ENCODE results near the gene KCNK7. TPM values are rescaled to one million over a fixed set of nuclear protein-coding genes. Genes with fewer than 3 reads are reported as not detected.

KCNK7 gene
- total RNA-seq, 1 experiment from 2014 or later, result 0.61 TPM

DNA sequence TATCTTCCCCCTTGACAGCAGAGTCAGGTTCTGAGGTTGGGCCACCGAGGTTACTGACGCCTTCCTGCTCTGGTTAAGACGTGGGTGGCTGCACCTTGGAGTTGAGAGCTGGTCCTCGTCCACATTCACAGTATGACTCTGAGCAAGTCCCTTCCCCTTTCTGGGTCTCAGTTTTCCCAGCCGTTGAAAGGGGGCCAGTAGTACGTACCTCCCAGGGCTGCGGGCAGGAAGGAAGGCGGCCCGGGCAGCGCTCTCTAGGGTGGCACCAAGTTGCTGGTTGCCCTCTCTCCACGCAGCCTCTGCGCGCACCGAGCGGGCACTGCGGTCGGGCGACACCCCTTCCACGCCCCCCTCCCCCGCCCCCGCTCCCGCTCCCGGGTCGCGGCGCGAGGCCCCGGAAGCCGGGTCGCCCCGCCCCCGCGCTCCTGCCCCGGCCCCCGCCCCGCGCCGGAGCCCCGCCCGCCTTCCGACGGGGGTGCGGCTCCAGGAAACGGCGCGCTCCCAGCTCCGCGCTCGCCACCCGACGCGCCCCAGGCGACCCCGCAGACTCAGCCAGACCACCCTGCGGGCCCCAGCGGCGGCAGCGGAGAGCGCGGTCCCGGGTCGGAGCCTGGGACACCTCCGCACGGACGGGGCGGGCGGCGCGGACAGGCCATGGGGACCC lies 19.9 kb downstream of the KCNK7 start, which contains the start of gene EHBP1L1:
Gene EHBP1L1, plus strand, starts transcription at position 486 of the 664 bp plus-strand sequence. CDS start 250 bp downstream, outside the sequence.
- RAD21 ChIA-PET (ENCODE audit: low non-redundant PET in 1 of 2, low total read pairs in 2 of 2, uncharacterized antibody in 2 of 2, unreplicated experiment in 2 of 2), result interaction anchor here in 1 of 2 experiments (1.0 kb wide), 1 partner anchor 36 kb away, joined by 3 read pairs; no protein-coding TSS in a partner anchor
- Histone ChIP-seq H3K4me2 (ENCODE audit: low read length) (peak within 1 kb of the TSS; percentile 78), H4K20me1 (ENCODE audit: insufficient read depth) (no peaks in the 10 kb centered on the region), H3K27me3 (ENCODE audit: insufficient read depth, low read length) (no peaks in the 10 kb centered on the region), H3K79me2 (ENCODE audit: insufficient read depth, low read length) (peaks cover 43% of the 10 kb centered on the region), H3K36me3 (ENCODE audit: control insufficient read depth in 1 of 2, insufficient read depth in 2 of 2, low read length in 2 of 2) (peaks cover 2 to 4% of the 10 kb centered on the region in 2 experiments; a peak in 2 of 4 replicates), H3K9me2 (ENCODE audit: insufficient read depth) (no peaks in the 10 kb centered on the region), H2AFZ (ENCODE audit: low read depth, low read length, poor library complexity, severe bottlenecking) (no peak within 1 kb of the TSS), H3K4me3 (replicated peaks in 1 of 2; ENCODE audit: low read depth in 1 of 2, low read length in 2 of 2) (peak within 1 kb of the TSS; percentile 74 to 78), H3K9ac (ENCODE audit: low read length) (peak within 1 kb of the TSS; percentile 86), H3K9me3 (ENCODE audit: control insufficient read depth in 1 of 2, insufficient read depth in 1 of 2, low read depth in 1 of 2, low read length in 2 of 2) (no peaks in the 10 kb centered on the region), H3K27ac (ENCODE audit: low read depth, low read length) (peak within 1 kb of the TSS; percentile 97), H3K4me1 (ENCODE audit: control insufficient read depth in 1 of 2, insufficient read depth in 2 of 2, low read length in 2 of 2) (peaks cover 47 to 62% of the 10 kb centered on the region in 2 experiments)
- no peak for DNase-seq (ENCODE audit: low read depth, low spot score)
- CTCF ChIA-PET, result interaction anchor here (1.1 to 2.0 kb wide), 4 partner anchors 16 to 39 kb away, joined by 4 to 11 read pairs (median 6); no protein-coding TSS in a partner anchor
- peak; percentile 29 for TF ChIP-seq POLR2A (IDR thresholded peaks at IDR 0.05; ENCODE audit: borderline replicate concordance, extremely low read depth, insufficient read depth, insufficient read length)
- no peak for TF ChIP-seq SIN3A (IDR thresholded peaks at IDR 0.05; ENCODE audit: low read depth)
- TF ChIP-seq ZNF274 (IDR thresholded peaks at IDR 0.05; ENCODE audit: low read depth, low read length), result no peak
- TF ChIP-seq POLR2AphosphoS5 (IDR thresholded peaks at IDR 0.05; ENCODE audit: low read depth, low read length), result 0 out of 2 replicates have a peak, but pooled peaks have one; percentile 49
- TF ChIP-seq SRF (IDR thresholded peaks at IDR 0.05; ENCODE audit: low read depth), result no peak
- ATAC-seq, result peak; percentile 33
- POLR2A ChIA-PET, result interaction anchor here (0.7 to 1.5 kb wide), 6 partner anchors 12 to 76 kb away, joined by 3 to 5 read pairs (median 3); partner anchors contain the start of genes PCNX3 and SCYL1
- intact Hi-C loops (cut with micrococcal nuclease), result loop anchor here (2.0 kb wide), 1 partner anchor 39 kb away; the partner anchor contains the start of genes MAP3K11 and PCNX3
- BruUV-seq (replicated peaks), result no TSS peak

GRCh38 chr11:65574811-65575567 lies 20.6 kb downstream of the KCNK7 start:
- no peaks in the 10 kb centered on the region for H3K9me2 ChIP-seq (ENCODE audit: insufficient read depth)
- RAD21 ChIA-PET (ENCODE audit: low non-redundant PET in 1 of 2, low total read pairs in 2 of 2, uncharacterized antibody in 2 of 2, unreplicated experiment in 2 of 2), result interaction anchor here in 1 of 2 experiments (1.0 kb wide), 1 partner anchor 35 kb away, joined by 3 read pairs; no protein-coding TSS in a partner anchor
- no peak for ATAC-seq
- no peak overlapping the region for H2AFZ ChIP-seq (ENCODE audit: low read depth, low read length, poor library complexity, severe bottlenecking)
- intact Hi-C loops (cut with micrococcal nuclease), result loop anchor here (5.0 kb wide), 1 partner anchor 193 kb away; the partner anchor contains the start of gene SLC25A45
- POLR2A ChIA-PET, result interaction anchor here (0.6 to 1.5 kb wide), 6 partner anchors 12 to 323 kb away, joined by 3 to 5 read pairs (median 3); partner anchors contain the start of genes PCNX3 and SCYL1
- H3K27ac ChIP-seq (ENCODE audit: low read depth, low read length), result peak overlapping the region; percentile 94
- peak overlapping the region; percentile 78 for H3K4me2 ChIP-seq (ENCODE audit: low read length)
- no peaks in the 10 kb centered on the region for H3K27me3 ChIP-seq (ENCODE audit: insufficient read depth, low read length)
- H3K9ac ChIP-seq (ENCODE audit: low read length), result peak overlapping the region; percentile 86
- no peak for DNase-seq (ENCODE audit: low read depth, low spot score)
- TF ChIP-seq POLR2AphosphoS5 (IDR thresholded peaks at IDR 0.05; ENCODE audit: low read depth, low read length) (peak; percentile 47), CBX3 (IDR thresholded peaks at IDR 0.05; ENCODE audit: low read depth) (no peak)
- H3K4me3 ChIP-seq (replicated peaks in 1 of 2; ENCODE audit: low read depth in 1 of 2, low read length in 2 of 2), result peak overlapping the region; percentile 74 to 78
- H3K36me3 ChIP-seq (ENCODE audit: control insufficient read depth in 1 of 2, insufficient read depth in 2 of 2, low read length in 2 of 2), result peaks cover 2 to 4% of the 10 kb centered on the region in 2 experiments; a peak in 2 of 4 replicates
- CTCF ChIA-PET, result interaction anchor here (1.1 to 1.5 kb wide), 3 partner anchors 17 to 40 kb away, joined by 4 to 11 read pairs (median 4); no protein-coding TSS in a partner anchor
- peaks cover 48% of the 10 kb centered on the region for H3K79me2 ChIP-seq (ENCODE audit: insufficient read depth, low read length)
- peaks cover 47 to 62% of the 10 kb centered on the region in 2 experiments for H3K4me1 ChIP-seq (ENCODE audit: control insufficient read depth in 1 of 2, insufficient read depth in 2 of 2, low read length in 2 of 2)
- no peaks in the 10 kb centered on the region for H4K20me1 ChIP-seq (ENCODE audit: insufficient read depth)
- H3K9me3 ChIP-seq (ENCODE audit: control insufficient read depth in 1 of 2, insufficient read depth in 1 of 2, low read depth in 1 of 2, low read length in 2 of 2), result no peaks in the 10 kb centered on the region
- TSS peak; percentile 85 for BruUV-seq (replicated peaks)
